NOMO-1 (cell line): ENCODE measurements around the gene FAM153A.
"Not testable (repeated sequence)": the region's sequence is repeated elsewhere in the genome, so short reads cannot be mapped to it uniquely, and the experiment has no call there.

Source experiments
- DNase-seq, 2 experiments: peaks; one replicate each; lab custom pipeline; 2025; ENCODE audit not compliant: unreplicated experiment in 2 of 2; lab: John Stamatoyannopoulos, UW

The FAM153A gene

DNA sequence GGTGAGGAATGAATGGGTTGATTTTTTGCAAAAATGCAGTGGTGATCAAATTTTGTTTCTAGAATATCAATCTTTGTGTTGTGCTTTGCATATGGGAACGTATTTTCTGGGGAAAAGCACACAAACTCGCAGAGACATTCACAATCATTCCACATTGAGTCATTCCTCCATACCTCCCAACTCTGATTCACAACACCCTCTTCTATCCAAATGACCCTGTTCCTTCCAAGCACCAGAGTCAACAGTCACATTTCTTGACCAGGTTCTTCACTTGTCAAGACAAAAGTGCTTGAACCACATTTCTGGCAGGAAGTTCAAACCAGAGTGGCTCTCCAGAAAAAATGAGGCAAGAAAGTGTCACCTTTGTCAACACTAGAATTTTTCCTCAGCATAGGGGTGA, 35.3 kb downstream of the FAM153A start:
- DNase-seq, result not testable (repeated sequence)

DNA sequence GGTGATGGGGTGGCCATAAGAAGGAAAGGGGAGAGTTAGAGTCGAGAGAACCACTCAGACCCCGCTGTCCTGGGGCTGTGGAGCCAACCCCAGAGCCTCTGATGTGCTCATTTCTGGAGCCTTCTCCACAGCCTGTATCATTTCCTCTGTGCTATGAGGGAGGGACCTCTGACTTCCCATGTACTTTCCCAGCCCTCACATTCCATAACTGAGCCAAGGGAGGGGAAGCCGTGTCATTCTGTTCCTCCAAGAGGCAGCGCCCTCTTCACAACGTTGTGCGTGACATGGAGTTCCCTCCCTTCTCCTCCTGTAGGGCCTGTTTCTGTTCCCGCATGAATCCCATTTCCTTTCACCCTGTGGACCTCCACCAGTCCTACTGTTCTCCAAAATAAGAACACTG, 57.8 kb downstream of the FAM153A start:
- DNase-seq, result not testable (repeated sequence)

- not testable (repeated sequence) for DNase-seq
Observed at GRCh38 chr5:177723831-177724485, 58.7 kb downstream of the FAM153A start.

DNA sequence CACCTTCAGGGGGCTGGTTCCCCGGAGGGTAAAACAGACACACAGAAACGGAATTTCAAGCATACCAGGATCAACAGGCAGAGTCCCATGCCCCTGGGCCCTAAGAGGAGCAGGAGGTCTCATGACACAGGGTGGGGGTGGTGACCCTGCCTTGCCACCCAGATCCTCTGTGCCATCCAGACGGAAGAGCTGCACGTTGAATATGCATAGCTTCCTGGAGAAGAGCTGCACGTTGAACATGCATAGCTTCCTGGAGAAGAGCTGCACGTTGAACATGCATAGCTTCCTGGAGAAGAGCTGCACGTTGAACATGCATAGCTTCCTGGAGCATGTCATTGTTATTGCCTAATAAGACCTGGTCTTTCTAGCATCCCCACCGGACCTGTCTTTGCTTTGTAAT, 59.9 kb downstream of the FAM153A start:
- DNase-seq, result not testable (repeated sequence)

DNA sequence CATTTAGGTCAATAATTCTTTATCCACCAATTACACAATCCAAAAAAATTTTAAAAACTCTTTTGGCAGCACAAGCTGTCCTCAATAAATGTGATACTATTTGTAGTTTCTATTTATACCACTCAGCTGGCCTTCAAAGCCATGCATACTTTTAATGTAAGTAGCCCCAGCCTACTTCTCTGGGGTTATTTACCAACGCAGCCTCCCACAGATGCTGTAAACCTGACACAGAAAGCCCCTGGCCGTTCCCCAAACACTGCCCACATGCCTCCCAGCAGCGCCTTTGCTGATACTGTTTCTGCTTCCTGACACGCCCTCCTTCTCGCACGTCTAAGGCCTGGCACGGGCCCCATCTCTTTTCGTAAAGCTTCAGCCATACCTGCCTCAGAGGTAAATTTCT, 62.7 kb downstream of the FAM153A start:
- DNase-seq, result not testable (repeated sequence)

GRCh38 chr5:177715423-177715822, 67.3 kb downstream of the FAM153A start:
- not testable (repeated sequence) for DNase-seq

- DNase-seq, result not testable (repeated sequence)
Observed at GRCh38 chr5:177696100-177696499, 86.6 kb downstream of the FAM153A start.

GRCh38 chr5:177695356-177695930, 87.3 kb downstream of the FAM153A start:
- not testable (repeated sequence) for DNase-seq

- not testable (repeated sequence) for DNase-seq
Observed at GRCh38 chr5:177694518-177694835, 88.2 kb downstream of the FAM153A start.

GRCh38 chr5:177693671-177694517, 88.8 kb downstream of the FAM153A start:
- not testable (repeated sequence) for DNase-seq

GRCh38 chr5:177692969-177693368, 89.7 kb downstream of the FAM153A start:
- DNase-seq, result not testable (repeated sequence)

DNA sequence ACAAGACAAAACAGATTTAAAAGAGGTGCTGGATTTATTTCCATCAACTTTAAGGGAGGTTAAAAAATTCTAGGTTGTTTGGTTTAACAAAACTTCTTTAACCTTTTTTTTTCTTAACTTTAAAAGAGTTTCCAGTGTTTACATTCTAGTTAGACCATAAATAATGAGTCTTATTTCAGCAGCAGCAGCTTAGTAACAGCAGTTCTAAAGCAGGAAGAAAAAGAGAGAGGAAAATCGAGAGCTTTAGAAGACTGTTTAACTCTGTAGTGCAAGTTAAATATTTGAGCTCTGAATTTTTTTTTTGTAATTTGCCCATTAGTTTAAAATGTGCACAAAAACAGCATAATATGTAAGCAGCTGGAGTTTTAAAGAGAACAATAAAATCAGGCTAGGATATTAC, 90.2 kb downstream of the FAM153A start:
- not testable (repeated sequence) for DNase-seq

GRCh38 chr5:177689011-177689610, 93.6 kb downstream of the FAM153A start:
- DNase-seq, result not testable (repeated sequence)

- not testable (repeated sequence) for DNase-seq
Observed at GRCh38 chr5:177688091-177688490, 94.6 kb downstream of the FAM153A start.

DNA sequence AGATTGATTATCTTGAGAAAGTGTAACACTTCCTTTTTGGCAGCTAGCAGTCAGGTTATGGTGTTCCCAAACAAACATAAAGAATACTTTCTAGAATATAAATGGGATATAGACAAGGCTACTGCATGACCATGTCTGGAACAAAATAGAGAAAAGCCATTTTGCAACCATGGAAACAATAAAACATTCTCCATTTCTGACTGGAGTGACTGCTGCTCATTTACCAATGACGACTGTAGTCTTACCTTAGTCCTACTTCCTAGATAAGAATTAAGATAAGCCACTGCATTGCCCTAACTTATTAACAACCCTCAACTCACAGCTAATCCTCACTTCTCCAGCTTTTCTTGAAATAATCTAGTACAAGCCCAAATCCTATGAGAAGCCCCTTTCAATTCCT, 100.8 kb downstream of the FAM153A start:
- DNase-seq, result not testable (repeated sequence)
